ENCODE data around the gene CTSV.
"Not testable (repeated sequence)": the region's sequence is repeated elsewhere in the genome, so short reads cannot be mapped to it uniquely, and the experiment has no call there.

GRCh38 chr9:97076731-97077451, 37.9 kb upstream of the CTSV start:
- not testable (repeated sequence) for TF ChIP-seq CTCF (conservative IDR thresholded peaks at IDR 0.05 in 1 of 2, IDR thresholded peaks at IDR 0.05 in 1 of 2; ENCODE audit: low read depth in 1 of 2, low read length in 2 of 2); EZH2 (IDR thresholded peaks at IDR 0.05; ENCODE audit: low read length, missing control alignments)
